AG10803 (cell line): ENCODE measurements around the gene EEFSEC.

Experiments used
- DNase-seq: peaks from one replicate; pipeline ENCODE4 v3.0.0; 2010; ENCODE audit warnings: low read depth
- H3K4me3 ChIP-seq: 2 replicates; pipeline ENCODE4 v1.5.1; 2011; ENCODE audit warnings: mild to moderate bottlenecking, low read length, control low read depth
- CTCF ChIP-seq: conservative IDR thresholded peaks from 2 replicates; pipeline ENCODE4 v1.5.1; 2011; ENCODE audit warnings: mild to moderate bottlenecking, low read length, control low read depth, inconsistent platforms

The EEFSEC gene

GRCh38 chr3:128236657-128237056, 83.4 kb downstream of the EEFSEC start:
- no peak overlapping the region for H3K4me3 ChIP-seq
- DNase-seq = no peak
- no peak for TF ChIP-seq CTCF

DNA sequence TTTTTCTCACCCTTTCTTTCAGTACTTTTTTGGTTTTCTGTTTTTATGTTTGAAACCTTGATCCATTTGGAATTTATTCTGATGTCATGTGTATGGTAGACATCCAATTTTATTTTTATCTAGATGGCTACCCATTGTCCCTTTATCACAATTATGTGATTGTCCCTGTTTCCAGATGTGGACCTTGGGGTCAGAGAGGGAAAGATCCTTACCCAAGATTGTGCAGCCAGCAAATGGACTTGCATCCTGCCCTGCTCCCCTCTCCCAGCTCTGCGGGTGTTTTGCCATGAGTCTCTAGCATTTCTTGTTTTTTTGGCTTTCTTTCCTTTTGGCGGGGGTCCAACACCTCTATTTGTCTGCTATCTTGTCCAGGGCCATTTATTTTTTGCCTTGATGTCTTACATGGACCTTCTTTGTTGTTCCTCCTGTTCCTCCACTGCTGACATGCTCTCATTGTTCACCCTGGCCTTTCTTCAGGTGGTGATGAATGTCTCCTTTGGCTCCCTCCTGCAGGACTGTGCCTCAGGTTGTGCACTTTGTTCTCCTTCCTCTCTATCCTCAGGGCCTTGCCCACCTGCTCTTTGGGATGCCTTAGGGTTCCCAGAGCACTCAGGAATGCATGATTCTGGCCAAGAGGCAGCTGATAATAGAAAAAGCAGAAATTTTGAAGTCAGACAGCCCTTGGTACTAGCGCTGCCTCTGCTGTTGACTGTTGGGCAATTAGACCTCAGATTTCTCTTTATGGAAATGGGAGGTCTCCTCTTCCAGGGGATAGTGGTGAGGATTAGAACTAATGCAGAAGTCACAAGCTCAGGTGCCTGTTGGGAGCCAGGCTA, 84.3 kb downstream of the EEFSEC start:
- no peak overlapping the region for H3K4me3 ChIP-seq
- no peak for DNase-seq
- TF ChIP-seq CTCF = no peak

GRCh38 chr3:128238184-128238489, 84.9 kb downstream of the EEFSEC start:
- TF ChIP-seq CTCF = no peak
- DNase-seq = peak; percentile 68
- no peak overlapping the region for H3K4me3 ChIP-seq

DNA sequence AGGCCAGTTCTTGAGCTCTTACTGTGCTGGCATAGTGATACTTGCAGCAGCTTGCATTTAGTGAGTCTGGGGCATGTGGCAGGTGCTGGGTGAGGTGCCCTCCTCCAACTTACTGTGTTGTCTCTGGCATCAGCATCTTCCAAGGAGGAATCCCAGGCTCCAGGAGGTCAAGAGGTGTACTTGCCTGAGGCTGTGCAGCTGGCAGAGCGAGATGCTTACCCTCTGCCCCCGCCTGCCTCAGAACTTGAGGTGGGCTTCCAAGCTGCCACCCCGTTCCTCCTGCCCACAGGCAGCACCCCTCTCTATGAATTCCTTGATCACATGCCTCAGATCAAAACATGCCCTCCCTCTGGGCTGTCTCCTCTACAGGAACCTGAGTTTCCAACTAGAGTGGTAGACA, 86.0 kb downstream of the EEFSEC start:
- no peak for TF ChIP-seq CTCF
- no peak overlapping the region for H3K4me3 ChIP-seq
- no peak for DNase-seq

DNA sequence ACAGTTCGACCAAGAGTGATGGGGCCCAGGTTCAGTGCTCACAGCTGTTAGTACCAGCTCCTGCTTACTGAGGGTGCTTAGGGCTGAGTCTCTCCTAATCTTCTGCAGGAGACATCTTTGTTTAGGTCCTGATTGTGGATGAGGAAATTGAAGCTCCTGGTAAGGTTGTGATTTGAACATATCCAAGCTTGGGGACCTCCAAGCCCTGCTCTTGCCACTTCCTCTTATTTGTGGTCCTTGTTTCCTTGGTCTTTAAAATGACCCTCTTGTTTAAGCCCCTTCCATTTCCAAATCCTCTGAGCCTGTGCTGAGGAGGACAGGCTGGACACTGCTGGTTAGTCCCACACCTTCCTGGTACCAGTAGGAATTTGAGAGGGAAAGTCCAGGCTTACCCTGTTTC, 87.0 kb downstream of the EEFSEC start:
- no peak for DNase-seq
- TF ChIP-seq CTCF = no peak
- H3K4me3 ChIP-seq = no peak overlapping the region

GRCh38 chr3:128241741-128242140, 88.5 kb downstream of the EEFSEC start:
- no peak for TF ChIP-seq CTCF
- H3K4me3 ChIP-seq = no peak overlapping the region
- no peak for DNase-seq

- no peak overlapping the region for H3K4me3 ChIP-seq
- TF ChIP-seq CTCF = no peak
- no peak for DNase-seq
Measured at GRCh38 chr3:128242818-128243601, 89.7 kb downstream of the EEFSEC start.
